HepG2 (cell line): ENCODE data around the gene ISCA1. TPM values are rescaled to one million over a fixed set of nuclear protein-coding genes. Genes with fewer than 3 reads are reported as not detected.

Source experiments
- NFE2 ChIP-seq: sonication (generic); formaldehyde crosslinking; IDR thresholded peaks from 2 replicates; pipeline ENCODE4 v1.4.0; 2020; ENCODE audit warnings: missing genetic modification reagents
- SKI ChIP-seq: fragments of 450-650 bp; IDR thresholded peaks from one replicate; pipeline ENCODE4 v1.6.1; 2018; ENCODE audit warnings: mild to moderate bottlenecking; ENCODE audit not compliant: partially characterized antibody
- SNAI1 ChIP-seq: sonication (generic); formaldehyde crosslinking; IDR thresholded peaks from 2 replicates; pipeline ENCODE4 v1.5.0; 2020; ENCODE audit warnings: mild to moderate bottlenecking, missing genetic modification reagents, borderline replicate concordance
- SP5 ChIP-seq: IDR thresholded peaks from 2 replicates; pipeline ENCODE4 v1.6.1; 2016; ENCODE audit warnings: low read depth, borderline replicate concordance
- ZNF773 ChIP-seq: sonication (generic); formaldehyde crosslinking; IDR thresholded peaks from 2 replicates; pipeline ENCODE4 v1.4.0; 2020; ENCODE audit warnings: missing genetic modification reagents, borderline replicate concordance
- polyA plus RNA-seq, 8 experiments: library from polyadenylated mRNA; depleted of rRNA in 3 of 8; stranded (reverse) in 7 of 8; unstranded in 1 of 8; fragments of >200 nt; fragmentation: Illumina TruSeq in 4 of 8; extraction: Trizol in 4 of 8; gene quantifications; 2 replicates each; pipeline versions ENCODE4 v1.2.1 to v1.2.3, GENCODE V29; 2011 to 2016; ENCODE audit warnings: low read depth in 4 of 8, missing spikeins in 1 of 8, mixed read lengths in 1 of 8; ENCODE audit not compliant: insufficient read depth in 1 of 8
- total RNA-seq, 5 experiments: library from RNA; depleted of rRNA; stranded (reverse); fragments of >200 nt; fragmentation: Illumina TruSeq; extraction: Trizol; gene quantifications; 2 replicates each; pipeline ENCODE4 v1.2.3, GENCODE V29; 2016; ENCODE audit warnings: low read depth in 1 of 5
- TF ChIP-seq, protein P1 (sequence below): sonication (generic); formaldehyde crosslinking; IDR thresholded peaks from 2 replicates; pipeline ENCODE4 v1.4.0; 2020; ENCODE audit warnings: mild to moderate bottlenecking, missing genetic modification reagents
- TF ChIP-seq, protein P2 (sequence below): sonication (generic); formaldehyde crosslinking; conservative IDR thresholded peaks from 2 replicates; pipeline ENCODE4 v1.4.0; 2020; ENCODE audit warnings: missing genetic modification reagents
- TF ChIP-seq, protein P3 (sequence below): sonication (generic); formaldehyde crosslinking; IDR thresholded peaks from 2 replicates; pipeline ENCODE4 v1.9.0; 2021; ENCODE audit warnings: mild to moderate bottlenecking, missing genetic modification reagents
- TF ChIP-seq, protein P4 (sequence below): sonication (generic); formaldehyde crosslinking; conservative IDR thresholded peaks from 2 replicates; pipeline ENCODE4 v1.8.0; 2022; ENCODE audit warnings: missing genetic modification reagents

ISCA1 gene
- total and polyA plus RNA-seq, 2 of the 13 experiments (the other 11 are each of a cell fraction or from before 2014, with no cell fraction given): 29.2 to 40.9 TPM

DNA sequence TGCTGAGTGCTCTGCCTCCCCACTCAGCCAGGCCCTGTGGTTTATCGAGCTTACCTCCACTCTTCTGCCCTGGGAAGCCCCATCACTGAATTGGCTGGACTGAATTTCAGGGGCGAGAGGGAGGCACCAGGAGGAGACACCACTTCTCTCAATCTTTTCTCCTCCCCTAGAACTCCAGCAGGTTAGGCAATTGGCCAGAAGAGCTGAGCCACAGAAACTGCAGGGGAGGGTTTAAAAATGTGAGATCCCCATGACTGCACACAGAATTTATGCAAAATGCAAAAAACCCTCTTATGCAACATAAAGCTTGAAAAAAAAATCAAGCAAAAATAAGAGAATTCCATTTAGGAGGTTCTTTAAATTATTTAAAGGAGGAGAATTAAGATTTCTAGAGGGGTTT is 42.0 kb upstream of the ISCA1 start (continued):
- TF ChIP-seq, protein P1, sequence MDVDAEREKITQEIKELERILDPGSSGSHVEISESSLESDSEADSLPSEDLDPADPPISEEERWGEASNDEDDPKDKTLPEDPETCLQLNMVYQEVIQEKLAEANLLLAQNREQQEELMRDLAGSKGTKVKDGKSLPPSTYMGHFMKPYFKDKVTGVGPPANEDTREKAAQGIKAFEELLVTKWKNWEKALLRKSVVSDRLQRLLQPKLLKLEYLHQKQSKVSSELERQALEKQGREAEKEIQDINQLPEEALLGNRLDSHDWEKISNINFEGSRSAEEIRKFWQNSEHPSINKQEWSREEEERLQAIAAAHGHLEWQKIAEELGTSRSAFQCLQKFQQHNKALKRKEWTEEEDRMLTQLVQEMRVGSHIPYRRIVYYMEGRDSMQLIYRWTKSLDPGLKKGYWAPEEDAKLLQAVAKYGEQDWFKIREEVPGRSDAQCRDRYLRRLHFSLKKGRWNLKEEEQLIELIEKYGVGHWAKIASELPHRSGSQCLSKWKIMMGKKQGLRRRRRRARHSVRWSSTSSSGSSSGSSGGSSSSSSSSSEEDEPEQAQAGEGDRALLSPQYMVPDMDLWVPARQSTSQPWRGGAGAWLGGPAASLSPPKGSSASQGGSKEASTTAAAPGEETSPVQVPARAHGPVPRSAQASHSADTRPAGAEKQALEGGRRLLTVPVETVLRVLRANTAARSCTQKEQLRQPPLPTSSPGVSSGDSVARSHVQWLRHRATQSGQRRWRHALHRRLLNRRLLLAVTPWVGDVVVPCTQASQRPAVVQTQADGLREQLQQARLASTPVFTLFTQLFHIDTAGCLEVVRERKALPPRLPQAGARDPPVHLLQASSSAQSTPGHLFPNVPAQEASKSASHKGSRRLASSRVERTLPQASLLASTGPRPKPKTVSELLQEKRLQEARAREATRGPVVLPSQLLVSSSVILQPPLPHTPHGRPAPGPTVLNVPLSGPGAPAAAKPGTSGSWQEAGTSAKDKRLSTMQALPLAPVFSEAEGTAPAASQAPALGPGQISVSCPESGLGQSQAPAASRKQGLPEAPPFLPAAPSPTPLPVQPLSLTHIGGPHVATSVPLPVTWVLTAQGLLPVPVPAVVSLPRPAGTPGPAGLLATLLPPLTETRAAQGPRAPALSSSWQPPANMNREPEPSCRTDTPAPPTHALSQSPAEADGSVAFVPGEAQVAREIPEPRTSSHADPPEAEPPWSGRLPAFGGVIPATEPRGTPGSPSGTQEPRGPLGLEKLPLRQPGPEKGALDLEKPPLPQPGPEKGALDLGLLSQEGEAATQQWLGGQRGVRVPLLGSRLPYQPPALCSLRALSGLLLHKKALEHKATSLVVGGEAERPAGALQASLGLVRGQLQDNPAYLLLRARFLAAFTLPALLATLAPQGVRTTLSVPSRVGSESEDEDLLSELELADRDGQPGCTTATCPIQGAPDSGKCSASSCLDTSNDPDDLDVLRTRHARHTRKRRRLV (CRISPR knock-in tag): no peak
- TF ChIP-seq NFE2 (CRISPR knock-in tag): no peak
- no peak for TF ChIP-seq SNAI1 (CRISPR knock-in tag)
- TF ChIP-seq, protein P2, sequence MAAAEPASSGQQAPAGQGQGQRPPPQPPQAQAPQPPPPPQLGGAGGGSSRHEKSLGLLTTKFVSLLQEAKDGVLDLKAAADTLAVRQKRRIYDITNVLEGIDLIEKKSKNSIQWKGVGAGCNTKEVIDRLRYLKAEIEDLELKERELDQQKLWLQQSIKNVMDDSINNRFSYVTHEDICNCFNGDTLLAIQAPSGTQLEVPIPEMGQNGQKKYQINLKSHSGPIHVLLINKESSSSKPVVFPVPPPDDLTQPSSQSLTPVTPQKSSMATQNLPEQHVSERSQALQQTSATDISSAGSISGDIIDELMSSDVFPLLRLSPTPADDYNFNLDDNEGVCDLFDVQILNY (CRISPR knock-in tag): no peak
- TF ChIP-seq, protein P3, sequence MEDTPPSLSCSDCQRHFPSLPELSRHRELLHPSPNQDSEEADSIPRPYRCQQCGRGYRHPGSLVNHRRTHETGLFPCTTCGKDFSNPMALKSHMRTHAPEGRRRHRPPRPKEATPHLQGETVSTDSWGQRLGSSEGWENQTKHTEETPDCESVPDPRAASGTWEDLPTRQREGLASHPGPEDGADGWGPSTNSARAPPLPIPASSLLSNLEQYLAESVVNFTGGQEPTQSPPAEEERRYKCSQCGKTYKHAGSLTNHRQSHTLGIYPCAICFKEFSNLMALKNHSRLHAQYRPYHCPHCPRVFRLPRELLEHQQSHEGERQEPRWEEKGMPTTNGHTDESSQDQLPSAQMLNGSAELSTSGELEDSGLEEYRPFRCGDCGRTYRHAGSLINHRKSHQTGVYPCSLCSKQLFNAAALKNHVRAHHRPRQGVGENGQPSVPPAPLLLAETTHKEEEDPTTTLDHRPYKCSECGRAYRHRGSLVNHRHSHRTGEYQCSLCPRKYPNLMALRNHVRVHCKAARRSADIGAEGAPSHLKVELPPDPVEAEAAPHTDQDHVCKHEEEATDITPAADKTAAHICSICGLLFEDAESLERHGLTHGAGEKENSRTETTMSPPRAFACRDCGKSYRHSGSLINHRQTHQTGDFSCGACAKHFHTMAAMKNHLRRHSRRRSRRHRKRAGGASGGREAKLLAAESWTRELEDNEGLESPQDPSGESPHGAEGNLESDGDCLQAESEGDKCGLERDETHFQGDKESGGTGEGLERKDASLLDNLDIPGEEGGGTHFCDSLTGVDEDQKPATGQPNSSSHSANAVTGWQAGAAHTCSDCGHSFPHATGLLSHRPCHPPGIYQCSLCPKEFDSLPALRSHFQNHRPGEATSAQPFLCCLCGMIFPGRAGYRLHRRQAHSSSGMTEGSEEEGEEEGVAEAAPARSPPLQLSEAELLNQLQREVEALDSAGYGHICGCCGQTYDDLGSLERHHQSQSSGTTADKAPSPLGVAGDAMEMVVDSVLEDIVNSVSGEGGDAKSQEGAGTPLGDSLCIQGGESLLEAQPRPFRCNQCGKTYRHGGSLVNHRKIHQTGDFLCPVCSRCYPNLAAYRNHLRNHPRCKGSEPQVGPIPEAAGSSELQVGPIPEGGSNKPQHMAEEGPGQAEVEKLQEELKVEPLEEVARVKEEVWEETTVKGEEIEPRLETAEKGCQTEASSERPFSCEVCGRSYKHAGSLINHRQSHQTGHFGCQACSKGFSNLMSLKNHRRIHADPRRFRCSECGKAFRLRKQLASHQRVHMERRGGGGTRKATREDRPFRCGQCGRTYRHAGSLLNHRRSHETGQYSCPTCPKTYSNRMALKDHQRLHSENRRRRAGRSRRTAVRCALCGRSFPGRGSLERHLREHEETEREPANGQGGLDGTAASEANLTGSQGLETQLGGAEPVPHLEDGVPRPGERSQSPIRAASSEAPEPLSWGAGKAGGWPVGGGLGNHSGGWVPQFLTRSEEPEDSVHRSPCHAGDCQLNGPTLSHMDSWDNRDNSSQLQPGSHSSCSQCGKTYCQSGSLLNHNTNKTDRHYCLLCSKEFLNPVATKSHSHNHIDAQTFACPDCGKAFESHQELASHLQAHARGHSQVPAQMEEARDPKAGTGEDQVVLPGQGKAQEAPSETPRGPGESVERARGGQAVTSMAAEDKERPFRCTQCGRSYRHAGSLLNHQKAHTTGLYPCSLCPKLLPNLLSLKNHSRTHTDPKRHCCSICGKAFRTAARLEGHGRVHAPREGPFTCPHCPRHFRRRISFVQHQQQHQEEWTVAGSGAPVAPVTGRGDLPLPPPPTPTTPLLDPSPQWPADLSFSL (CRISPR knock-in tag): no peak
- no peak for TF ChIP-seq SKI
- TF ChIP-seq, protein P4, sequence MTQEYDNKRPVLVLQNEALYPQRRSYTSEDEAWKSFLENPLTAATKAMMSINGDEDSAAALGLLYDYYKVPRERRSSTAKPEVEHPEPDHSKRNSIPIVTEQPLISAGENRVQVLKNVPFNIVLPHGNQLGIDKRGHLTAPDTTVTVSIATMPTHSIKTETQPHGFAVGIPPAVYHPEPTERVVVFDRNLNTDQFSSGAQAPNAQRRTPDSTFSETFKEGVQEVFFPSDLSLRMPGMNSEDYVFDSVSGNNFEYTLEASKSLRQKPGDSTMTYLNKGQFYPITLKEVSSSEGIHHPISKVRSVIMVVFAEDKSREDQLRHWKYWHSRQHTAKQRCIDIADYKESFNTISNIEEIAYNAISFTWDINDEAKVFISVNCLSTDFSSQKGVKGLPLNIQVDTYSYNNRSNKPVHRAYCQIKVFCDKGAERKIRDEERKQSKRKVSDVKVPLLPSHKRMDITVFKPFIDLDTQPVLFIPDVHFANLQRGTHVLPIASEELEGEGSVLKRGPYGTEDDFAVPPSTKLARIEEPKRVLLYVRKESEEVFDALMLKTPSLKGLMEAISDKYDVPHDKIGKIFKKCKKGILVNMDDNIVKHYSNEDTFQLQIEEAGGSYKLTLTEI (CRISPR knock-in tag): no peak
- no peak for TF ChIP-seq ZNF773
- no peak for TF ChIP-seq SP5
